Measurements from ENCODE around the gene TRPM3.

- TF ChIP-seq CTCF (IDR thresholded peaks at IDR 0.05) (no peak), EP300 (IDR thresholded peaks at IDR 0.05) (no peak)
Measured at GRCh38 chr9:70971723-70972122, 149.7 kb downstream of the TRPM3 start.
